Stimulated activated CD4-positive, alpha-beta T cell treated with anti-CD3 and anti-CD28 coated beads, Interleukin-4, amount 100 ng/mL, for 48 hours (primary cell): ENCODE data around the gene ETFDH.
"Not testable (repeated sequence)": the region's sequence is repeated elsewhere in the genome, so short reads cannot be mapped to it uniquely, and the experiment has no call there.

Experiments used
- DNase-seq, 2 donors: peaks; one replicate each; pipeline ENCODE4 v3.0.0-alpha.2; 2020; ENCODE audit warnings: low read depth in 2 of 2

Gene ETFDH

GRCh38 chr4:158754385-158755180 lies 82.5 kb downstream of the ETFDH start:
- no peak for DNase-seq

GRCh38 chr4:158755819-158756218 lies 83.7 kb downstream of the ETFDH start:
- DNase-seq, result not testable (repeated sequence)

- no peak for DNase-seq
These were observed 84.5 kb downstream of the ETFDH start for GRCh38 chr4:158756588-158756987.

- no peak for DNase-seq
These were observed 86.0 kb downstream of the ETFDH start for GRCh38 chr4:158758142-158758541.

- no peak for DNase-seq
These were observed 86.6 kb downstream of the ETFDH start for GRCh38 chr4:158758703-158759102.
